GM10266 (cell line): ENCODE measurements around the gene HPDL.
A peak's percentile ranks its signal among the peaks of the same experiment; 100 is the strongest.

Experiments
- DNase-seq: peaks from one replicate; pipeline ENCODE4 v3.0.0; 2012; ENCODE audit errors: extremely low spot score
- TF ChIP-seq, protein P1 (sequence below): IDR thresholded peaks from 2 replicates; pipeline ENCODE4 v1.5.1; 2012; ENCODE audit warnings: mild to moderate bottlenecking, low read depth; ENCODE audit not compliant: control insufficient read depth, insufficient read depth; ENCODE audit errors: missing control alignments

The HPDL gene

GRCh38 chr1:45334308-45335245, 7.9 kb downstream of the HPDL start:
- DNase-seq = no peak
- TF ChIP-seq, protein P1, sequence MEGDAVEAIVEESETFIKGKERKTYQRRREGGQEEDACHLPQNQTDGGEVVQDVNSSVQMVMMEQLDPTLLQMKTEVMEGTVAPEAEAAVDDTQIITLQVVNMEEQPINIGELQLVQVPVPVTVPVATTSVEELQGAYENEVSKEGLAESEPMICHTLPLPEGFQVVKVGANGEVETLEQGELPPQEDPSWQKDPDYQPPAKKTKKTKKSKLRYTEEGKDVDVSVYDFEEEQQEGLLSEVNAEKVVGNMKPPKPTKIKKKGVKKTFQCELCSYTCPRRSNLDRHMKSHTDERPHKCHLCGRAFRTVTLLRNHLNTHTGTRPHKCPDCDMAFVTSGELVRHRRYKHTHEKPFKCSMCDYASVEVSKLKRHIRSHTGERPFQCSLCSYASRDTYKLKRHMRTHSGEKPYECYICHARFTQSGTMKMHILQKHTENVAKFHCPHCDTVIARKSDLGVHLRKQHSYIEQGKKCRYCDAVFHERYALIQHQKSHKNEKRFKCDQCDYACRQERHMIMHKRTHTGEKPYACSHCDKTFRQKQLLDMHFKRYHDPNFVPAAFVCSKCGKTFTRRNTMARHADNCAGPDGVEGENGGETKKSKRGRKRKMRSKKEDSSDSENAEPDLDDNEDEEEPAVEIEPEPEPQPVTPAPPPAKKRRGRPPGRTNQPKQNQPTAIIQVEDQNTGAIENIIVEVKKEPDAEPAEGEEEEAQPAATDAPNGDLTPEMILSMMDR = no peak

DNA sequence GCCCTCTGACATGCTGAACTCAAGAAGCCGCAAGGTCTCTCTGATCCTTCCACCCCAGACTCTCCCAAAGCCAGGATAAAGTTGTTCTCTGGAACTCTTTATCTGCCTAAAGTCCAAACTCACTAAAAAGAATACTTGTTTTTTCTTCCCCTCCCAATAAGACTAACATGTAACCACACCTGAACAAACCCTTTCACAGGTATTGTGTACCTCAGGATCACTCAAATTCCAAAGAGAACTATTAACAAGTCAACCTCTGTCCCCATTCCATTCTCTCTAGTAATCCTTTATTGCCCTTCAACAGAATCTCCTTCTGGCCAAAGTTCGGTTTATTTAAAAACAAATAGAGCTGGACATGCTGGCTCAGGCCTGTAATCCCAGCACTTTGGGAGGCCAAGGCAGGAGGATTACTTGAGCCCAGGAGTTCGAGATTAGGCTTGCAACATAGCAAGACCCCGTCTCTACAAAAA, 9.2 kb downstream of the HPDL start:
- no peak for DNase-seq

GRCh38 chr1:45337630-45338325, 11.1 kb downstream of the HPDL start:
- TF ChIP-seq, protein P1 = no peak
- DNase-seq = no peak

More for the DNA sequence above, 9.2 kb downstream of the HPDL start:
- TF ChIP-seq, protein P1 = no peak

DNA sequence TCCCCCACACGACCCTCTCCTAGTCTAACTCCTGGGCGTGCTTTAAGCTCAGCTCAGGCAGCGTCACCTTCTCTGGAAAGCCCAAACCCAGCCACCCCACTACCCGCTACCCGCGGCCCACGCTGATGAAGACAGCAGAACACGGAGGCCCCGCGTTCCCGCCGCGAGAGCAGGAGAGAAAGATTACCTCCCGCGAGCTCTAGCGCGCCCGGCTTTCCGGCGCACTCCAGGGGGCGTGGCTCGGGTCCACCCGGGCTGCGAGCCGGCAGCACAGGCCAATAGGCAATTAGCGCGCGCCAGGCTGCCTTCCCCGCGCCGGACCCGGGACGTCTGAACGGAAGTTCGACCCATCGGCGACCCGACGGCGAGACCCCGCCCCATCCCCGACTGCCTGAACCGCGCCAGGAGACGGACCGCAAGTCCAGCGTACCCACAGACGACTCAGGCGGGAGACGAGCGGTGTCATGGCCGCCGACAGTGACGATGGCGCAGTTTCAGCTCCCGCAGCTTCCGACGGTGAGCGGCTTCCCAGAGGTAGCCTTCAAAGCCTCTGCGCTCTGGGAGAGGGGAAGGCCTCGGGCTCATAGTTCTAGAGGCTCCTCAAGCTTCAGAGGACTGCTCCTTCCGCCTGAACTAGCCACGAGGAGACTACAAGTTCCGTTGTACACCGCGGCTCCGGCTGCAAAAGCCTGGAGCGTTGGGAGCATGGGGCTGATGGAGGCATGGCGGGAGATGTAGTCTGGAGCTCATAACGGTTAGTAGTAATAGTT, 13.3 kb downstream of the HPDL start, which contains the start of the genes MUTYH and TOE1:
MUTYH (minus strand) TSS at position 652 of the 770 bp plus-strand sequence. CDS start 5,935 bp downstream, outside the sequence.
TOE1 (plus strand) TSS at position 382 of the 770 bp plus-strand sequence; CDS start at position 465, 83 bp downstream.
- TF ChIP-seq, protein P1 = no peak
- DNase-seq = peak; percentile 91

DNA sequence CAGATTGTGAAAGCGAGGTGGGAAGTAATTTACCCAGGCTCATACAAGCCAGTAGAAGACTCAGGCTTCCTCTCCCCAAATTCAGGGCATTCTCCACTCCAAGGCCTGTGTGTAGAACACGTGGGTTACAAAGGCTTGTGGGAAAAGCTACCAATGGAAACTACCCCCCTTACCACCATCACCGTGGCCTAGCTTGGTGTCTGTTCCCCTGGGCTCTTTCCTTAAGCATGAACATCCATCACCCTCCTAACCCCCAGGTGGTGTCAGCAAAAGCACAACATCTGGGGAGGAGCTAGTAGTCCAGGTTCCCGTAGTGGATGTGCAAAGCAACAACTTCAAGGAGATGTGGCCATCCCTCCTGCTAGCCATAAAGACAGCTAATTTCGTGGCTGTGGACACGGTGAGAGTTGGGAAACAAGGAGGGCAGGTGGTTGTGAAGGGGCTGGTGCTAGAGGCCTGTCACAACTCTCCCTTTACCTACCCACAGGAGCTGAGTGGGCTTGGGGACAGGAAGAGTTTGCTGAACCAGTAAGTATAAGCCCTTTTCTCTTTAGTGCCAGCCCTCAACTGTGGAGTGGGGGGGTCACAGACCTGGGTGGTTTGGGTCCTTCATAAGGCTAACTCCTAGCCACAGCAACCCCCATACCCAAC, 14.2 kb downstream of the HPDL start:
- peak; percentile 26 for DNase-seq
- TF ChIP-seq, protein P1 = no peak

- no peak for DNase-seq
- TF ChIP-seq, protein P1 = no peak
Observed at GRCh38 chr1:45344499-45344898, 17.8 kb downstream of the HPDL start.
